ENCODE data around the gene EPN3. TPM values are rescaled to one million over a fixed set of nuclear protein-coding genes. Genes with fewer than 3 reads are reported as not detected.

Gene EPN3
- total and polyA plus RNA-seq, 2 donors: 2.2 to 5.3 TPM

GRCh38 chr17:50518384-50519023, 14.0 kb upstream of the EPN3 start:
- Histone ChIP-seq H3K36me3 (ENCODE audit: control insufficient read depth in 2 of 2, insufficient read depth in 2 of 2, low read length in 1 of 2) (no peaks in the 10 kb centered on the region), H3K4me3 (ENCODE audit: low read length in 2 of 2) (no peak overlapping the region), H3K4me1 (ENCODE audit: control insufficient read depth in 2 of 2, insufficient read depth in 2 of 2, low read length in 2 of 2) (peaks cover 0 to 26% of the 10 kb centered on the region in 2 donors), H3K27me3 (ENCODE audit: control insufficient read depth in 2 of 2, insufficient read depth in 1 of 2, low read length in 1 of 2) (no peaks in the 10 kb centered on the region), H3K9me3 (ENCODE audit: control insufficient read depth in 2 of 2, insufficient read depth in 1 of 2, low read length in 1 of 2) (no peaks in the 10 kb centered on the region), H3K27ac (ENCODE audit: low read depth in 1 of 2, low read length in 1 of 2) (no peak overlapping the region)
- DNase-seq (ENCODE audit: low read depth in 6 of 9, low spot score in 9 of 9): peak in 2 of 9 donors; percentile 36 to 42
- 91% methylated on average over 13 of the region's 13 CpGs for WGBS

DNA sequence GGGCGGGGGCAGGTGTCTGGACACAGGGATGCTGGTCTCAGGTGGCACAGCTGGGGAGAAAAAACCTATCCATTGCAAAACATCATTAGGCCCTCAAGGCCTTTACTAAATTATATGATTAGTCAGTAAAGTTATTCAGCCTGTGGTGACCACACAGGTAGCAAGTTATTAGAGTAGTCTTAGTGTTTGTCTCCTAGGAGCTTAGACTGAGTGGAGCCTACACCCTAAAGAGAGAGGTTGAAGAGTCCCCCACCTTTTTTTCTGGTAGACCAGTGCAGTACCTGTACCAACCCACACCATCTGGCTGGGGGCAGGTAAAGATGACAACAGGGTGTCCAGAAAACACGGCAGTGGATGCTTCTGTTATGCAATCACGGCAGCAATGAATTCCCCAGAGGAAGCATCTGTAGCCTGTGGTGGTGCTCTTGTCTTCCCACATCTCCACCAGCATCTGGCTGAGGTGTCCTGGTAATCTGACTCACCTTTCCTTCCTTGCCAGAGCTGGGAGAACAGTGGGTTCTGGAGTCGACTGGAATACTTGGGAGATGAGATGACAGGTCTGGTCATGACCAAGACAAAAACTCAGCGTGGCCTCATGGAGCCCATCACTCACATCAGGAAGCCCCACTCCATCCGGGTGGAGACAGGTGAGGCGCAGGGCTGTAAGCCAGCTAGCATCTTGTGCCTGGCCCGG, 13.2 kb upstream of the EPN3 start:
- WGBS: 87% methylated on average over 8 of the region's 8 CpGs
- DNase-seq (ENCODE audit: low read depth in 6 of 9, low spot score in 9 of 9): no peak
- H3K4me1 ChIP-seq (ENCODE audit: control insufficient read depth in 2 of 2, insufficient read depth in 2 of 2, low read length in 2 of 2): peaks cover 0 to 26% of the 10 kb centered on the region in 2 donors
- no peaks in the 10 kb centered on the region for H3K27me3 ChIP-seq (ENCODE audit: control insufficient read depth in 2 of 2, insufficient read depth in 1 of 2, low read length in 1 of 2)
- no peaks in the 10 kb centered on the region for H3K9me3 ChIP-seq (ENCODE audit: control insufficient read depth in 2 of 2, insufficient read depth in 1 of 2, low read length in 1 of 2)
- no peak overlapping the region for H3K27ac ChIP-seq (ENCODE audit: low read depth in 1 of 2, low read length in 1 of 2)
- H3K36me3 ChIP-seq (ENCODE audit: control insufficient read depth in 2 of 2, insufficient read depth in 2 of 2, low read length in 1 of 2): no peaks in the 10 kb centered on the region
- no peak overlapping the region for H3K4me3 ChIP-seq (ENCODE audit: low read length in 2 of 2)

- no peaks in the 10 kb centered on the region for H3K36me3 ChIP-seq (ENCODE audit: control insufficient read depth in 2 of 2, insufficient read depth in 2 of 2, low read length in 1 of 2)
Observed at GRCh38 chr17:50520483-50520882, 12.1 kb upstream of the EPN3 start.

DNA sequence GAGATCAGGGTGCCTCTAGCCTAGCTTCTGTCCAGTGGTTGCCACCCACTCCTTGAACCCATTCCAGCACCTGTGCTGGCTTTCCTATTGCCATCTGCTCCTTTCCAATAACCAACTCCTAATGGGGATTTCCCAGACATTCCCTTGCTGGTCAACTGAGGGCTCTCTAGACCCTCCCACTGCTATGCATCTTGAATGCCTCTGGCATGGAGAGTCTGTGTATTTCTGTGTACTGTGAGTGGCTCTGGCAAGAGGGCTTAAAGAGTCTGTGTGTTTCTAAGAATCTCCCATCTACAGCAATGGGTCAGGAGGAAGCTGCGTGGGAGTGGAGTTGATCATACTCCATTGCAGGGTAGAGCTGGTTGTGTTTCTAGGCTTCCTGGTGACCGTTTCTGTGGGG, 11.0 kb upstream of the EPN3 start:
- no peaks in the 10 kb centered on the region for H3K9me3 ChIP-seq (ENCODE audit: control insufficient read depth in 2 of 2, insufficient read depth in 1 of 2, low read length in 1 of 2)
- H3K36me3 ChIP-seq (ENCODE audit: control insufficient read depth in 2 of 2, insufficient read depth in 2 of 2, low read length in 1 of 2): no peaks in the 10 kb centered on the region
- H3K4me1 ChIP-seq (ENCODE audit: control insufficient read depth in 2 of 2, insufficient read depth in 2 of 2, low read length in 2 of 2): peaks cover 0 to 26% of the 10 kb centered on the region in 2 donors
- H3K27me3 ChIP-seq (ENCODE audit: control insufficient read depth in 2 of 2, insufficient read depth in 1 of 2, low read length in 1 of 2): no peaks in the 10 kb centered on the region
- WGBS: 83% methylated on average over 2 of the region's 2 CpGs
- H3K27ac ChIP-seq (ENCODE audit: low read depth in 1 of 2, low read length in 1 of 2): no peak overlapping the region
- no peak for DNase-seq (ENCODE audit: low read depth in 6 of 9, low spot score in 9 of 9)
- no peak overlapping the region for H3K4me3 ChIP-seq (ENCODE audit: low read length in 2 of 2)

More at GRCh38 chr17:50520483-50520882, 12.1 kb upstream of the EPN3 start:
- WGBS: 29% methylated on average over 2 of the region's 2 CpGs
- Histone ChIP-seq H3K4me1 (ENCODE audit: control insufficient read depth in 2 of 2, insufficient read depth in 2 of 2, low read length in 2 of 2) (peaks cover 0 to 26% of the 10 kb centered on the region in 2 donors), H3K9me3 (ENCODE audit: control insufficient read depth in 2 of 2, insufficient read depth in 1 of 2, low read length in 1 of 2) (no peaks in the 10 kb centered on the region), H3K27ac (ENCODE audit: low read depth in 1 of 2, low read length in 1 of 2) (no peak overlapping the region), H3K4me3 (ENCODE audit: low read length in 2 of 2) (no peak overlapping the region), H3K27me3 (ENCODE audit: control insufficient read depth in 2 of 2, insufficient read depth in 1 of 2, low read length in 1 of 2) (no peaks in the 10 kb centered on the region)
- DNase-seq (ENCODE audit: low read depth in 6 of 9, low spot score in 9 of 9): peak in 1 of 9 donors; percentile 37

DNA sequence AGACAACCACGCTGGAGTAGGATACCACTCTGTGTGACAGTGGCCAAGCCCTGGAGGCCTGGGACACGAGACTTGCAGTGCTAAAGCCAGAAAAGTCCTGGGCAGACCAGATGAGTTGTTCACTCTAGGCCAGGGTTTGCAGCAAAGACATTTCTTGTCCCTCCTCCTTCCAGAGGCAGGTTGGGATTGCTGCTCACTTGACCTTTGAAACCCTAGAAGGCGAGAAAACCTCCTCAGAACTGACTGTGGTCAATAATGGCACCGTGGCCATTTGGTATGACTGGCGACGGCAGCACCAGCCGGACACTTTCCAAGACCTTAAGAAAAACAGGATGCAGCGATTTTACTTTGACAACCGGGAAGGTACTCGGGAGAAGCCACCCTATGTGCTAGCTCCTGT, 9.8 kb upstream of the EPN3 start:
- Histone ChIP-seq H3K4me3 (ENCODE audit: low read length in 2 of 2) (no peak overlapping the region), H3K4me1 (ENCODE audit: control insufficient read depth in 2 of 2, insufficient read depth in 2 of 2, low read length in 2 of 2) (peaks cover 0 to 29% of the 10 kb centered on the region in 2 donors), H3K27ac (ENCODE audit: low read depth in 1 of 2, low read length in 1 of 2) (peak overlapping the region in 1 of 2 donors; percentile 11), H3K36me3 (ENCODE audit: control insufficient read depth in 2 of 2, insufficient read depth in 2 of 2, low read length in 1 of 2) (no peaks in the 10 kb centered on the region), H3K9me3 (ENCODE audit: control insufficient read depth in 2 of 2, insufficient read depth in 1 of 2, low read length in 1 of 2) (no peaks in the 10 kb centered on the region), H3K27me3 (ENCODE audit: control insufficient read depth in 2 of 2, insufficient read depth in 1 of 2, low read length in 1 of 2) (peaks cover 0 to 2% of the 10 kb centered on the region in 2 donors)
- no peak for DNase-seq (ENCODE audit: low read depth in 6 of 9, low spot score in 9 of 9)
- 97% methylated on average over 10 of the region's 10 CpGs for WGBS

DNA sequence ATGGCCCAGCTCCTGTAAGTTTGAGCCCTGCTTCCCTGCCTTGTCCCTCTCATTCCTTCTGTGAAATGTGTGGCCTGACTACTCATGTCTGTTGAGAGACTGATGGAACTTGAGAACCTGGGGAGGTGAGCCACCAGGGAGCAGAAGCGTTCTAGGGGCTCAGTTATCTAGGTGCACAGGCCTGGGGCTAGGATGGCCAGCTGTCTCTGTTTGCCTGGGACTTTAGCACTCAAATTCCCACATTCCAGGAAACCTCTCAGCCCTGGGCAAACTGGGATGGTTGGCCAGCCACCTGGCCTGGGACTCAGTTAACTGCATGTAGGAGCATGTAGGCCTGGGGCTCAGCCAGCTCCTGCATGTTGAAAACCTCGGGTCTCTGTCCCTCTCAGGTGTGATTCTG, 9.3 kb upstream of the EPN3 start:
- H3K27me3 ChIP-seq (ENCODE audit: control insufficient read depth in 2 of 2, insufficient read depth in 1 of 2, low read length in 1 of 2): peaks cover 0 to 4% of the 10 kb centered on the region in 2 donors
- H3K27ac ChIP-seq (ENCODE audit: low read depth in 1 of 2, low read length in 1 of 2): peak overlapping the region in 1 of 2 donors; percentile 11
- peak in 1 of 9 donors; percentile 19 for DNase-seq (ENCODE audit: low read depth in 6 of 9, low spot score in 9 of 9)
- no peaks in the 10 kb centered on the region for H3K9me3 ChIP-seq (ENCODE audit: control insufficient read depth in 2 of 2, insufficient read depth in 1 of 2, low read length in 1 of 2)
- H3K4me1 ChIP-seq (ENCODE audit: control insufficient read depth in 2 of 2, insufficient read depth in 2 of 2, low read length in 2 of 2): peaks cover 0 to 29% of the 10 kb centered on the region in 2 donors
- WGBS: 91% methylated on average over 2 of the region's 2 CpGs
- H3K36me3 ChIP-seq (ENCODE audit: control insufficient read depth in 2 of 2, insufficient read depth in 2 of 2, low read length in 1 of 2): no peaks in the 10 kb centered on the region
- H3K4me3 ChIP-seq (ENCODE audit: low read length in 2 of 2): no peak overlapping the region

DNA sequence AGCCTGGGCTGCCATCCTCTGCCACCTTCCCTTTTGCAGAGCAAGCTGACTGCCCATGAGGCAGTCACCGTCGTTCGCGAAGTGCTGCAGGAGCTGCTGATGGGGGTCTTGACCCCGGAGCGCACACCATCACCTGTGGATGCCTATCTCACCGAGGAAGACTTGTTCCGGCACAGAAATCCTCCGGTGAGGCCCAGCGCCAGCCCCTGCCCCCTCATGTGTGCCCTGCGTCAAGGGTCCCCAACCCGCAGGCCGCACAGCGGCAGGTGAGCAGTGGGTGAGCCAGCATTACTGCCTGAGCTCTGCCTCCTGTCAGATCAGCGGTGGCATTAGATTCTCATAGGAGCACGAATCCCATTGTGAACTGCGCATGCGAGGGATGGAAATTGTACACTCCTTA, 7.7 kb upstream of the EPN3 start:
- Histone ChIP-seq H3K4me1 (ENCODE audit: control insufficient read depth in 2 of 2, insufficient read depth in 2 of 2, low read length in 2 of 2) (peaks cover 0 to 22% of the 10 kb centered on the region in 2 donors), H3K4me3 (ENCODE audit: low read length in 2 of 2) (no peak overlapping the region), H3K27me3 (ENCODE audit: control insufficient read depth in 2 of 2, insufficient read depth in 1 of 2, low read length in 1 of 2) (peaks cover 0 to 11% of the 10 kb centered on the region in 2 donors), H3K9me3 (ENCODE audit: control insufficient read depth in 2 of 2, insufficient read depth in 1 of 2, low read length in 1 of 2) (no peaks in the 10 kb centered on the region), H3K27ac (ENCODE audit: low read depth in 1 of 2, low read length in 1 of 2) (no peak overlapping the region), H3K36me3 (ENCODE audit: control insufficient read depth in 2 of 2, insufficient read depth in 2 of 2, low read length in 1 of 2) (no peaks in the 10 kb centered on the region)
- WGBS: 97% methylated on average over 18 of the region's 18 CpGs
- no peak for DNase-seq (ENCODE audit: low read depth in 6 of 9, low spot score in 9 of 9)

DNA sequence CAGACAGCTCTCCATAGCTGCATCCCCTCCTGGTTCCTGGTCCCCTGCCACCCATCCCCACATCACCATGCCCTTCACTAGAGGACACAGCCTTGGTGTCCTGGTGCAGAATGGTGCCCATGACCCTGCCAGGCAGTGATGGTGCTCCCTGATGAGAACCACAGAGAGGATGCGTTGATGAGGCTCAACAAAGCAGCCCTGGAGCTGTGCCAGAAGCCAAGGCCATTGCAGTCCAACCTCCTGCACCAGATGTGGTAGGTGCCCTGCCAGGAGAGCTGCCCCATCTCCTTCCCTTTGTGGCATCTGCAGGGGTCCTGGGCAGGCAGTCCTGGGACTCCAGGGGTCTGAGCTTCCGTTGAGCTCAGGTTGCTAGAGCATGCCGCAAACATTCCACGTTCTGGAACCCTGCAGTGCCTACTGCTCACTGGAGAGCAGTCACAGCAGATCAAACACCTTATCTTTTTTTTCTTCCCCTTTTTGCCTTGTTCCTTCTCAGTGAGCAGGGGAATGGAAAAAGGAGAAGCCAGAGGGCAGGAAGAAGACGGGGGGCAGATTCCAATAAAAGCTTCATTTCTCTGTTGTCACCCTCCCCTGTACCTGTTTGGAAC, 5.3 kb upstream of the EPN3 start:
- peaks cover 0 to 16% of the 10 kb centered on the region in 2 donors for H3K4me1 ChIP-seq (ENCODE audit: control insufficient read depth in 2 of 2, insufficient read depth in 2 of 2, low read length in 2 of 2)
- H3K36me3 ChIP-seq (ENCODE audit: control insufficient read depth in 2 of 2, insufficient read depth in 2 of 2, low read length in 1 of 2): no peaks in the 10 kb centered on the region
- H3K4me3 ChIP-seq (ENCODE audit: low read length in 2 of 2): no peak overlapping the region
- 41% methylated on average over 5 of the region's 5 CpGs for WGBS
- peaks cover 8 to 31% of the 10 kb centered on the region in 2 donors for H3K27me3 ChIP-seq (ENCODE audit: control insufficient read depth in 2 of 2, insufficient read depth in 1 of 2, low read length in 1 of 2)
- no peak for DNase-seq (ENCODE audit: low read depth in 6 of 9, low spot score in 9 of 9)
- H3K27ac ChIP-seq (ENCODE audit: low read depth in 1 of 2, low read length in 1 of 2): no peak overlapping the region
- H3K9me3 ChIP-seq (ENCODE audit: control insufficient read depth in 2 of 2, insufficient read depth in 1 of 2, low read length in 1 of 2): no peaks in the 10 kb centered on the region

- Histone ChIP-seq H3K36me3 (ENCODE audit: control insufficient read depth in 2 of 2, insufficient read depth in 2 of 2, low read length in 1 of 2) (no peaks in the 10 kb centered on the region), H3K9me3 (ENCODE audit: control insufficient read depth in 2 of 2, insufficient read depth in 1 of 2, low read length in 1 of 2) (no peaks in the 10 kb centered on the region), H3K27ac (ENCODE audit: low read depth in 1 of 2, low read length in 1 of 2) (no peak overlapping the region), H3K4me3 (ENCODE audit: low read length in 2 of 2) (no peak overlapping the region), H3K4me1 (ENCODE audit: control insufficient read depth in 2 of 2, insufficient read depth in 2 of 2, low read length in 2 of 2) (peaks cover 0 to 13% of the 10 kb centered on the region in 2 donors), H3K27me3 (ENCODE audit: control insufficient read depth in 2 of 2, insufficient read depth in 1 of 2, low read length in 1 of 2) (peaks cover 16 to 39% of the 10 kb centered on the region in 2 donors)
- WGBS: 72% methylated on average over 4 of the region's 4 CpGs
- DNase-seq (ENCODE audit: low read depth in 6 of 9, low spot score in 9 of 9): no peak
Observed at GRCh38 chr17:50527949-50528474, 4.5 kb upstream of the EPN3 start.
